GM23338 (cell line): ENCODE results near the gene PRDM8. TPM values are rescaled to one million over a fixed set of nuclear protein-coding genes. Genes with fewer than 3 reads are reported as not detected.

Experiments used
- ATAC-seq: fragments of 200-7000 bp; cut with Tn5 transposase; 3 replicates; pipeline ENCODE4 v1.9.1; 2020
- DNase-seq: peaks from one replicate; pipeline ENCODE4 v3.0.0-alpha.2; 2015; ENCODE audit warnings: low spot score
- H2AFZ ChIP-seq: fragments of 200-600 bp; sonication (generic); 2 replicates; pipeline ENCODE4 v1.8.0; 2016; ENCODE audit warnings: antibody characterized with exemption, mild to moderate bottlenecking, moderate library complexity
- H3F3A ChIP-seq: fragments of 200-600 bp; sonication (generic); replicated peaks from 2 replicates; pipeline ENCODE4 v1.8.0; 2017; ENCODE audit warnings: antibody characterized with exemption, mixed run types, low read depth
- H3K27ac ChIP-seq: fragments of 200-600 bp; sonication (generic); 2 replicates; pipeline ENCODE4 v1.6.1; 2016; ENCODE audit warnings: low read depth
- H3K27me3 ChIP-seq: fragments of 200-600 bp; sonication (generic); 2 replicates; pipeline ENCODE4 v1.8.0; 2016; ENCODE audit warnings: mild to moderate bottlenecking, mixed run types, moderate library complexity; ENCODE audit not compliant: insufficient read depth
- H3K36me3 ChIP-seq: fragments of 200-600 bp; sonication (generic); 2 replicates; pipeline ENCODE4 v1.8.0; 2016; ENCODE audit warnings: mild to moderate bottlenecking; ENCODE audit not compliant: insufficient read depth
- H3K4me1 ChIP-seq: fragments of 200-600 bp; sonication (generic); 2 replicates; pipeline ENCODE4 v1.8.0; 2016; ENCODE audit warnings: mild to moderate bottlenecking, moderate library complexity; ENCODE audit not compliant: insufficient read depth
- H3K4me2 ChIP-seq: fragments of 200-600 bp; sonication (generic); 2 replicates; pipeline ENCODE4 v1.7.1; 2017; ENCODE audit warnings: mixed run types
- H3K4me3 ChIP-seq: fragments of 200-600 bp; sonication (generic); 2 replicates; pipeline ENCODE4 v1.6.1; 2016; ENCODE audit warnings: mixed run types
- H3K79me2 ChIP-seq: fragments of 200-600 bp; sonication (generic); replicated peaks from 2 replicates; pipeline ENCODE4 v1.8.0; 2017; ENCODE audit warnings: mild to moderate bottlenecking; ENCODE audit not compliant: insufficient read depth
- H3K9me2 ChIP-seq: fragments of 200-600 bp; sonication (generic); 2 replicates; pipeline ENCODE4 v1.8.0; 2017; ENCODE audit not compliant: insufficient read depth
- H4K20me1 ChIP-seq: fragments of 200-600 bp; sonication (generic); replicated peaks from 2 replicates; pipeline ENCODE4 v1.8.0; 2017; ENCODE audit warnings: mild to moderate bottlenecking; ENCODE audit not compliant: insufficient read depth
- H3K27ac Mint-ChIP-seq: 2 replicates; pipeline ENCODE4 v1.8.0; 2020; ENCODE audit warnings: inconsistent platforms, mild to moderate bottlenecking, moderate library complexity, mixed read lengths
- H3K27me3 Mint-ChIP-seq: 3 replicates; pipeline ENCODE4 v1.8.0; 2022; ENCODE audit warnings: low read depth, mild to moderate bottlenecking, moderate library complexity, mixed read lengths, inconsistent platforms; ENCODE audit not compliant: insufficient read depth, poor library complexity
- H3K36me3 Mint-ChIP-seq: 3 replicates; pipeline ENCODE4 v1.8.0; 2021; ENCODE audit warnings: low read depth, mild to moderate bottlenecking, inconsistent platforms, moderate library complexity, mixed read lengths
- H3K4me1 Mint-ChIP-seq: 3 replicates; pipeline ENCODE4 v1.8.0; 2020; ENCODE audit warnings: mild to moderate bottlenecking, inconsistent platforms, mixed read lengths
- H3K4me3 Mint-ChIP-seq: 3 replicates; pipeline ENCODE4 v1.8.0; 2021; ENCODE audit warnings: moderate library complexity, mild to moderate bottlenecking, inconsistent platforms, mixed read lengths
- H3K9me3 Mint-ChIP-seq: 3 replicates; pipeline ENCODE4 v1.8.0; 2020; ENCODE audit warnings: moderate library complexity, mild to moderate bottlenecking, inconsistent platforms, mixed read lengths
- EZH2phosphoT487 ChIP-seq: fragments of 200-600 bp; sonication (generic); IDR thresholded peaks from one replicate; pipeline ENCODE4 v1.8.1; 2018; ENCODE audit warnings: antibody characterized with exemption; ENCODE audit not compliant: unreplicated experiment
- JUNB ChIP-seq: IDR thresholded peaks from one replicate; pipeline ENCODE4 v1.6.1; 2016; ENCODE audit warnings: antibody characterized with exemption; ENCODE audit not compliant: unreplicated experiment
- POLR2AphosphoS5 ChIP-seq: IDR thresholded peaks from 2 replicates; pipeline ENCODE4 v1.6.1; 2016; ENCODE audit warnings: antibody characterized with exemption, low read depth
- REST ChIP-seq: IDR thresholded peaks from one replicate; pipeline ENCODE4 v1.6.1; 2018; ENCODE audit warnings: antibody characterized with exemption; ENCODE audit not compliant: unreplicated experiment
- ZNF331 ChIP-seq: fragments of 250-450 bp; sonication (Bioruptor Pico); IDR thresholded peaks from 2 replicates; pipeline ENCODE4 v1.5.0; 2020; ENCODE audit warnings: low read depth, mild to moderate bottlenecking, moderate library complexity
- ZNF462 ChIP-seq: fragments of 250-450 bp; sonication (Bioruptor Pico); IDR thresholded peaks from 2 replicates; pipeline ENCODE4 v1.5.0; 2020; ENCODE audit warnings: mild to moderate bottlenecking, moderate library complexity
- polyA plus RNA-seq: library from polyadenylated mRNA; unstranded; fragments of >200 nt; fragmentation: Nextera tagmentation; extraction: Ambion mirVana; gene quantifications from 2 replicates; pipeline ENCODE4 v1.2.1, GENCODE V29; 2016
- total RNA-seq: library from RNA; depleted of rRNA; stranded (reverse); fragments of >200 nt; shearing (Covaris generic); gene quantifications from 2 replicates; pipeline ENCODE4 v1.2.3, GENCODE V29; 2014

The PRDM8 gene
- total and polyA plus RNA-seq, 2 experiments from 2014 or later, result 0.16 TPM; not detected in 1

GRCh38 chr4:80209340-80209701, 12.0 kb downstream of the PRDM8 start (continued):
- TF ChIP-seq ZNF462 (CRISPR knock-in tag) (no peak), JUNB (no peak), ZNF331 (no peak)

- Histone ChIP-seq H4K20me1 (peaks cover 7% of the 10 kb centered on the region), H3K4me1 (peaks cover 11% of the 10 kb centered on the region; the same call in 1 of the 2 replicates), H3K4me3 (no peak overlapping the region), H3K79me2 (no peaks in the 10 kb centered on the region), H3F3A (no peaks in the 10 kb centered on the region; the same call in 1 of the 2 replicates), H3K27ac (no peak overlapping the region), H3K9me2 (no peaks in the 10 kb centered on the region), H2AFZ (no peak overlapping the region), H3K27me3 (peaks cover 90% of the 10 kb centered on the region), H3K36me3 (no peaks in the 10 kb centered on the region), H3K4me2 (no peak overlapping the region)
- no peaks in the 10 kb centered on the region for H3K36me3 Mint-ChIP-seq
- no peak overlapping the region for H3K27ac Mint-ChIP-seq
- peaks cover 17% of the 10 kb centered on the region for H3K4me1 Mint-ChIP-seq
- DNase-seq (no peak), ATAC-seq (no peak)
- H3K4me3 Mint-ChIP-seq, result no peak overlapping the region
- H3K27me3 Mint-ChIP-seq, result peaks cover 46% of the 10 kb centered on the region
- peaks cover 6% of the 10 kb centered on the region; the same call in 2 of the 3 replicates for H3K9me3 Mint-ChIP-seq
- TF ChIP-seq EZH2phosphoT487 (no peak), POLR2AphosphoS5 (no peak), ZNF462 (CRISPR knock-in tag) (no peak), REST (no peak)
These were observed 13.2 kb downstream of the PRDM8 start for GRCh38 chr4:80210549-80210948.
